ENCODE data around the gene CPNE7. TPM values are rescaled to one million over a fixed set of nuclear protein-coding genes. Genes with fewer than 3 reads are reported as not detected.

CPNE7 gene
- total and polyA plus RNA-seq, 2 donors (not counting 1 experiment from before 2014, with no cell fraction given): 0.51 to 0.76 TPM

DNA sequence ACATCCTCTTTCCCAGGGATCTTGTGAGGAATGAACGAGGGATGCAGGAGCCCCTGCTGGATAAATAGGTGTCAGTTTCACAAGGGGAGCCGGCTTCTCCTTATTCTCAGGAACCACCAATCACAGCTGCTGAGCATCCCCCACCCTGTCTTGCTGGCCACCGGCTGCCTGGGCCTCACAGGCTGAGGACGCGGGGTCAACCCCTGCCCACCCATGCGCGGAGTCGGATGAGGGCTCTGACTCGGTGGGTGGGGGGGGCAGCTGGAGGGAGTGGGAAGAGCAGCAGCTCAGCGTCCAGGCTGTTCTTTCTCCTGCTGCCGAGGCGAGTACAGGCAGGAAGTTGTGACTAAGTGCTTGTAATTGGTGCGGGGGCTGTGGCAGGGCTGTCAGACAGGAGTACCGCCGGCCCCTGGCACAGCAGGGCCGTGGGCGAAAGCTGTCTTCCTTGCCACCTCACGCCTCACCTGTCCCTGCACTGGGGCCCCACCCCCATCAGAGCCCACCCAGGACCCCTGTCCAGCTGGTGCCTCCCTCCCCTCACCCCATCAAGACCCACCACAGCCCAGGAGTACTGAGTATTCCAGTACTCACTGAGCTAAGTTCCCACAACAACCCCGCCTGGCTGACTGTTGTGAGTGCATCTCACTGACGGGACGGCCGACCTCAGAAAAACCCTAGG lies 26.9 kb downstream of the CPNE7 start:
- intact Hi-C loops (cut with micrococcal nuclease): no loop called here
- H3K36me3 ChIP-seq (replicated peaks in 1 of 2; ENCODE audit: control extremely low read depth in 1 of 2, control insufficient read depth in 1 of 2, extremely low read depth in 1 of 2, insufficient read depth in 2 of 2, low read length in 1 of 2): no peaks in the 10 kb centered on the region
- peaks cover 7% of the 10 kb centered on the region for H3K4me1 Mint-ChIP-seq
- H3K9ac ChIP-seq (ENCODE audit: low read length): no peak overlapping the region
- H3K27ac ChIP-seq (ENCODE audit: low read length in 2 of 2): no peak overlapping the region
- ATAC-seq (ENCODE audit: low read depth): peak; percentile 45
- no peaks in the 10 kb centered on the region for H3K9me3 Mint-ChIP-seq (ENCODE audit: insufficient read depth)
- TF ChIP-seq EZH2 (IDR thresholded peaks at IDR 0.05; ENCODE audit: borderline replicate concordance, insufficient read depth, low read depth, low read length, poor library complexity, severe bottlenecking): no peak
- TF ChIP-seq, protein P1, sequence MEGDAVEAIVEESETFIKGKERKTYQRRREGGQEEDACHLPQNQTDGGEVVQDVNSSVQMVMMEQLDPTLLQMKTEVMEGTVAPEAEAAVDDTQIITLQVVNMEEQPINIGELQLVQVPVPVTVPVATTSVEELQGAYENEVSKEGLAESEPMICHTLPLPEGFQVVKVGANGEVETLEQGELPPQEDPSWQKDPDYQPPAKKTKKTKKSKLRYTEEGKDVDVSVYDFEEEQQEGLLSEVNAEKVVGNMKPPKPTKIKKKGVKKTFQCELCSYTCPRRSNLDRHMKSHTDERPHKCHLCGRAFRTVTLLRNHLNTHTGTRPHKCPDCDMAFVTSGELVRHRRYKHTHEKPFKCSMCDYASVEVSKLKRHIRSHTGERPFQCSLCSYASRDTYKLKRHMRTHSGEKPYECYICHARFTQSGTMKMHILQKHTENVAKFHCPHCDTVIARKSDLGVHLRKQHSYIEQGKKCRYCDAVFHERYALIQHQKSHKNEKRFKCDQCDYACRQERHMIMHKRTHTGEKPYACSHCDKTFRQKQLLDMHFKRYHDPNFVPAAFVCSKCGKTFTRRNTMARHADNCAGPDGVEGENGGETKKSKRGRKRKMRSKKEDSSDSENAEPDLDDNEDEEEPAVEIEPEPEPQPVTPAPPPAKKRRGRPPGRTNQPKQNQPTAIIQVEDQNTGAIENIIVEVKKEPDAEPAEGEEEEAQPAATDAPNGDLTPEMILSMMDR (IDR thresholded peaks at IDR 0.05): no peak
- H3K79me2 ChIP-seq (ENCODE audit: control insufficient read depth, insufficient read depth, low read length): no peaks in the 10 kb centered on the region
- H4K20me1 ChIP-seq (ENCODE audit: control insufficient read depth, insufficient read depth, low read length, poor library complexity, severe bottlenecking): no peaks in the 10 kb centered on the region
- peaks cover 0 to 14% (median 0%) of the 10 kb centered on the region in 4 experiments for H3K27me3 ChIP-seq (replicated peaks in 1 of 4; ENCODE audit: control extremely low read depth in 1 of 4, control insufficient read depth in 3 of 4, insufficient read depth in 4 of 4, low read length in 3 of 4)
- H3K4me3 ChIP-seq (ENCODE audit: control extremely low read depth in 1 of 5, extremely low read depth in 1 of 5, insufficient read depth in 1 of 5, low read depth in 2 of 5, low read length in 4 of 5): no peak overlapping the region
- CTCF ChIA-PET: interaction anchor here (0.5 to 1.4 kb wide), 3 partner anchors 13 to 206 kb away, joined by 3 to 6 read pairs (median 4); no protein-coding TSS in a partner anchor
- WGBS (ENCODE audit: insufficient coverage): 5% methylated on average over 17 of the region's 22 CpGs
- peak overlapping the region; percentile 49 for H2AFZ ChIP-seq (ENCODE audit: insufficient read depth, low read depth, low read length, poor library complexity, severe bottlenecking)
- peak overlapping the region; percentile 57 for H3K4me2 ChIP-seq (replicated peaks; ENCODE audit: low read depth, low read length, poor library complexity, severe bottlenecking)
- peaks cover 7 to 10% of the 10 kb centered on the region in 2 donors for H3K4me1 ChIP-seq (ENCODE audit: control insufficient read depth in 2 of 2, insufficient read depth in 2 of 2, low read length in 2 of 2)
- no peak overlapping the region for H3K4me3 Mint-ChIP-seq
- H3K9me3 ChIP-seq (ENCODE audit: control extremely low read depth in 1 of 3, control insufficient read depth in 2 of 3, insufficient read depth in 1 of 3, low read length in 2 of 3): no peaks in the 10 kb centered on the region
- no peak overlapping the region for H3K27ac Mint-ChIP-seq
- no peak for DNase-seq
- POLR2A ChIA-PET: interaction anchor here (0.8 kb wide), 1 partner anchor 81 kb away, joined by 3 read pairs; no protein-coding TSS in a partner anchor
- peaks cover 4% of the 10 kb centered on the region for H3K27me3 Mint-ChIP-seq

- ATAC-seq (ENCODE audit: low read depth): no peak
- no peaks in the 10 kb centered on the region for H3K9me3 Mint-ChIP-seq (ENCODE audit: insufficient read depth)
- Histone ChIP-seq H3K36me3 (replicated peaks in 1 of 2; ENCODE audit: control extremely low read depth in 1 of 2, control insufficient read depth in 1 of 2, extremely low read depth in 1 of 2, insufficient read depth in 2 of 2, low read length in 1 of 2) (no peaks in the 10 kb centered on the region), H3K27ac (ENCODE audit: low read length in 2 of 2) (no peak overlapping the region), H2AFZ (ENCODE audit: insufficient read depth, low read depth, low read length, poor library complexity, severe bottlenecking) (peak overlapping the region; percentile 49), H3K9ac (ENCODE audit: low read length) (no peak overlapping the region), H3K4me1 (ENCODE audit: control insufficient read depth in 2 of 2, insufficient read depth in 2 of 2, low read length in 2 of 2) (peaks cover 7 to 10% of the 10 kb centered on the region in 2 donors), H4K20me1 (ENCODE audit: control insufficient read depth, insufficient read depth, low read length, poor library complexity, severe bottlenecking) (no peaks in the 10 kb centered on the region), H3K9me3 (ENCODE audit: control extremely low read depth in 1 of 3, control insufficient read depth in 2 of 3, insufficient read depth in 1 of 3, low read length in 2 of 3) (no peaks in the 10 kb centered on the region), H3K4me2 (replicated peaks; ENCODE audit: low read depth, low read length, poor library complexity, severe bottlenecking) (peak overlapping the region; percentile 57), H3K4me3 (ENCODE audit: control extremely low read depth in 1 of 5, extremely low read depth in 1 of 5, insufficient read depth in 1 of 5, low read depth in 2 of 5, low read length in 4 of 5) (no peak overlapping the region), H3K27me3 (replicated peaks in 1 of 4; ENCODE audit: control extremely low read depth in 1 of 4, control insufficient read depth in 3 of 4, insufficient read depth in 4 of 4, low read length in 3 of 4) (peaks cover 0 to 14% (median 0%) of the 10 kb centered on the region in 4 experiments), H3K79me2 (ENCODE audit: control insufficient read depth, insufficient read depth, low read length) (no peaks in the 10 kb centered on the region)
- peaks cover 4% of the 10 kb centered on the region for H3K27me3 Mint-ChIP-seq
- TF ChIP-seq, protein P1 (IDR thresholded peaks at IDR 0.05): no peak
- no peak for TF ChIP-seq EZH2 (IDR thresholded peaks at IDR 0.05; ENCODE audit: borderline replicate concordance, insufficient read depth, low read depth, low read length, poor library complexity, severe bottlenecking)
- CTCF ChIA-PET: interaction anchor here (0.5 to 1.1 kb wide), 2 partner anchors 38 to 207 kb away, joined by 3 to 6 read pairs; no protein-coding TSS in a partner anchor
- DNase-seq: no peak
- H3K4me1 Mint-ChIP-seq: peaks cover 7% of the 10 kb centered on the region
- no peak overlapping the region for H3K4me3 Mint-ChIP-seq
- intact Hi-C loops (cut with micrococcal nuclease): no loop called here
- no peak overlapping the region for H3K27ac Mint-ChIP-seq
- POLR2A ChIA-PET: no interaction called here
- 54% methylated on average over 4 of the region's 5 CpGs for WGBS (ENCODE audit: insufficient coverage)
Measured at GRCh38 chr16:89602952-89603590, 27.5 kb downstream of the CPNE7 start.

Measured in B cell (primary cell).